Esophagus muscularis mucosa (tissue), 4 donors: Measurements from ENCODE around the gene MIAT. TPM values are rescaled to one million over a fixed set of nuclear protein-coding genes. Genes with fewer than 3 reads are reported as not detected.
"Not testable (repeated sequence)": the region's sequence is repeated elsewhere in the genome, so short reads cannot be mapped to it uniquely, and the experiment has no call there.

Source experiments
- DNase-seq: peaks from one replicate; pipeline ENCODE4 v3.0.0-alpha.2; 2017; ENCODE audit errors: extremely low spot score
- H3K27ac ChIP-seq, 4 donors: fragments of 200-600 bp; sonication (generic); replicated peaks in 1 of 4; 1 replicate in 3 of 4; 2 replicates in 1 of 4; pipeline ENCODE4 v1.5.1; 2016 to 2019; ENCODE audit warnings: mild to moderate bottlenecking in 1 of 4
- H3K27me3 ChIP-seq, 4 donors: fragments of 200-600 bp; sonication (generic); one replicate each; pipeline versions ENCODE4 v1.5.1 to v1.6.0; 2016 to 2019
- H3K36me3 ChIP-seq, 4 donors: fragments of 200-600 bp; sonication (generic); one replicate each; pipeline ENCODE4 v1.5.1; 2016 to 2019
- H3K4me1 ChIP-seq, 4 donors: fragments of 200-600 bp; sonication (generic); one replicate each; pipeline ENCODE4 v1.5.1; 2016 to 2019
- H3K4me3 ChIP-seq, 4 donors: fragments of 200-600 bp; sonication (generic); 1 replicate in 2 of 4; 2 replicates in 2 of 4; pipeline ENCODE4 v1.5.1; 2016 to 2019; ENCODE audit warnings: mild to moderate bottlenecking in 4 of 4, moderate library complexity in 1 of 4
- H3K9me3 ChIP-seq, 4 donors: fragments of 200-600 bp; sonication (generic); 1 replicate in 3 of 4; 2 replicates in 1 of 4; pipeline ENCODE4 v1.5.1; 2016 to 2019
- CTCF ChIP-seq, 3 experiments: fragments of 200-600 bp in 2 of 3; fragments of 450-650 bp in 1 of 3; sonication (generic) in 2 of 3; IDR thresholded peaks; one replicate each; pipeline ENCODE4 v1.5.1; 2017 to 2019; ENCODE audit warnings: antibody characterized with exemption in 3 of 3, mild to moderate bottlenecking in 2 of 3, moderate library complexity in 1 of 3
- EP300 ChIP-seq: sonication (generic); formaldehyde crosslinking; IDR thresholded peaks from one replicate; pipeline ENCODE4 v1.6.1; 2017; ENCODE audit warnings: antibody characterized with exemption
- POLR2A ChIP-seq: fragments of 450-650 bp; IDR thresholded peaks from one replicate; pipeline ENCODE4 v1.6.1; 2017; ENCODE audit warnings: antibody characterized with exemption, moderate library complexity, mild to moderate bottlenecking, low read depth
- POLR2AphosphoS5 ChIP-seq, 2 donors: sonication (generic); formaldehyde crosslinking; IDR thresholded peaks; one replicate each; pipeline ENCODE4 v1.6.1; 2017; ENCODE audit warnings: antibody characterized with exemption in 2 of 2
- WGBS: methylation state at CpG from one replicate; pipeline ENCODE4 v1.1.5; 2018; 5-methylcytosine and 5-hydroxymethylcytosine counted together
- intact Hi-C: fragments of 100-400 bp; cut with DNase I; formaldehyde crosslinking; loops from one replicate; pipeline ENCODE4 v1.15.1; 2023
- total RNA-seq, 4 donors: library from RNA; depleted of rRNA; stranded (reverse); fragments of >200 nt; gene quantifications; one replicate each; pipeline versions ENCODE4 v1.1.0 to v1.2.1, GENCODE V29; 2016

Gene MIAT
- total RNA-seq, 4 donors from 2014 or later, result 0.19 to 1.2 (median 0.38) TPM

- Histone ChIP-seq H3K4me1 (no peaks in the 10 kb centered on the region), H3K4me3 (no peak overlapping the region), H3K27ac (no peak overlapping the region), H3K36me3 (peaks cover 0 to 27% (median 18%) of the 10 kb centered on the region in 4 donors), H3K9me3 (no peaks in the 10 kb centered on the region), H3K27me3 (no peaks in the 10 kb centered on the region)
- TF ChIP-seq POLR2AphosphoS5 (IDR thresholded peaks at IDR 0.05) (no peak), POLR2A (no peak), EP300 (no peak), CTCF (IDR thresholded peaks at IDR 0.05) (no peak)
- intact Hi-C loops, result no loop called here
- WGBS, result 80% methylated on average over 1 of the region's 1 CpG
- DNase-seq, result no peak
Measured at GRCh38 chr22:26701323-26701722, 43.9 kb downstream of the MIAT start.

DNA sequence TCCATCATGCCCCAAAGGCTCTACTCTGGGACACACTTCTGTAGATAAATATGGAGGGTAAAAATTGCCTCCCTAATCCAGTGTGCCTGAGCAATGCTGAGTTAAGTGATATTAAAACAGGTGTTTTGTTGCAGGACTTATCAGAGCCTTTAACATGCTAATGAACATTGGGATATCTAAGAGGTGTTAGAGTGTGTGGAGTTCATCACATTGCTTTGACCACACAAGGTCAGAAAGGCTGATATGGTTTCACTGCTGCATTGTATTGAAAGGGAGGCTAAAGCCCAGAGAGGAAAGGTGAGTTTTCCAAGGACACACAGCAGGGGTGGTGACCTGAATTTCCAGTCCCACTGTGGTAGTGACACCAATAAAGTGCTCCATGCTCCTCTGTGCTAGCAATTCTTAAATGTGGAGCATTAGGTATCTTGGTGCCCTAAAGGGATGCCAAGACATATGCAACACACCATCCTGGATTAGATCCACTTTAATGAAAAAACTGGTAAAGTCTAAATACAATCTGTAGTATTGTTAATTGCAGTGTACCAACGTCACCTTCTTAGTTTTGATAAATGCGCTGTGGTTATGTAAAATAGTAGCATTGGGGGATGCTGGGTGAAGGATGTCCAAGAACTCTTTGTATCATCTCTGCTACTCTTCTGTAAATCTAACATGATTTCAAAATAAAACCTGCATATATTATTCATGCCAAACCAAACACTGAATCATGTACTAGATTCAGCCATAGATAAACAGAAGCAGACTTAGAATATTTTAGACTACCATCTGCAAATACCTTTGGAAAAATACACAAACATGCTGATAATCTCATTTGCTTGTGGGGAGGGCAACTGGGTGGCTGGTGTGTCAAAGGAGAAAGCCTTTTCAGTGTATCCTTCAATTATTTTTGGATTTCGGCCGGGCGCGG is 45.8 kb downstream of the MIAT start:
- TF ChIP-seq POLR2AphosphoS5 (IDR thresholded peaks at IDR 0.05) (no peak), POLR2A (no peak), CTCF (IDR thresholded peaks at IDR 0.05) (no peak), EP300 (no peak)
- DNase-seq, result no peak
- Histone ChIP-seq H3K4me3 (no peak overlapping the region), H3K27ac (no peak overlapping the region), H3K9me3 (peaks cover 0 to 8% (median 3%) of the 10 kb centered on the region in 4 donors), H3K27me3 (no peaks in the 10 kb centered on the region), H3K36me3 (peaks cover 0 to 26% (median 14%) of the 10 kb centered on the region in 4 donors), H3K4me1 (no peaks in the 10 kb centered on the region)
- intact Hi-C loops, result no loop called here
- WGBS, result 97% methylated on average over 6 of the region's 6 CpGs

DNA sequence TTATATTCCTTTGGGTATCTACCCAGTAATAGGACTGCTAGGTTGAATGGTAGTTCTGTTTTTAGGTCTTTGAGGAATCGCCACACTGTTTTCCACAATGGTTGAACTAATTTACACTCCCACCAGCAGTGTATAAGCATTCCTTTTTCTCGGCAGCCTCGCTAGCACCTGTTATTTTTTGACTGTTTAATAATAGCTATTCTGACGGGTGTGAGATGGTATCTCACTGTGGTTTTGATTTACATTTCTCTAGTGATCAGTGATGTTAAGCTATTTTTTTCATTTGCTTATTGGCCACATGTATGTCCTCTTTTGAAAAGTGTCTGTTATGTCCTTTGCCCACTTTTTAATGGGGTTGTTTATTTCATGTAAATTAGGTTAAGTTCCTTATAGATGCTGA is 48.0 kb downstream of the MIAT start:
- peaks cover 0 to 12% (median 0%) of the 10 kb centered on the region in 4 donors for H3K36me3 ChIP-seq
- 84% methylated on average over 4 of the region's 4 CpGs for WGBS
- H3K4me3 ChIP-seq, H3K4me1 ChIP-seq, H3K27me3 ChIP-seq, DNase-seq, H3K9me3 ChIP-seq, H3K27ac ChIP-seq, intact Hi-C loops: not testable (repeated sequence)

- Histone ChIP-seq H3K4me3 (no peak overlapping the region), H3K36me3 (peaks cover 0 to 10% (median 0%) of the 10 kb centered on the region in 4 donors), H3K4me1 (no peaks in the 10 kb centered on the region), H3K27ac (no peak overlapping the region), H3K9me3 (peaks cover 0 to 8% (median 3%) of the 10 kb centered on the region in 4 donors), H3K27me3 (no peaks in the 10 kb centered on the region)
- WGBS, result 97% methylated on average over 2 of the region's 2 CpGs
- TF ChIP-seq POLR2A (no peak), POLR2AphosphoS5 (IDR thresholded peaks at IDR 0.05) (no peak), CTCF (IDR thresholded peaks at IDR 0.05) (no peak), EP300 (no peak)
- intact Hi-C loops, result no loop called here
- no peak for DNase-seq
Measured at GRCh38 chr22:26707090-26707489, 49.7 kb downstream of the MIAT start.

GRCh38 chr22:26707581-26707980 is 50.2 kb downstream of the MIAT start:
- 97% methylated on average over 2 of the region's 2 CpGs for WGBS
- TF ChIP-seq POLR2A (no peak), CTCF (IDR thresholded peaks at IDR 0.05) (no peak), POLR2AphosphoS5 (IDR thresholded peaks at IDR 0.05) (no peak), EP300 (no peak)
- no peaks in the 10 kb centered on the region for H3K4me1 ChIP-seq
- peaks cover 0 to 13% (median 0%) of the 10 kb centered on the region in 4 donors for H3K36me3 ChIP-seq
- no peaks in the 10 kb centered on the region for H3K27me3 ChIP-seq
- no peak for DNase-seq
- peaks cover 0 to 8% (median 3%) of the 10 kb centered on the region in 4 donors for H3K9me3 ChIP-seq
- intact Hi-C loops, result no loop called here
- no peak overlapping the region for H3K4me3 ChIP-seq
- no peak overlapping the region for H3K27ac ChIP-seq
